WI38 (cell line): Measurements from ENCODE around the gene FHAD1.
A peak's percentile ranks its signal among the peaks of the same experiment; 100 is the strongest.

Experiments used
- H3K4me3 ChIP-seq: 2 replicates; pipeline ENCODE4 v1.5.1; 2011; ENCODE audit warnings: low read depth, mild to moderate bottlenecking, control low read depth, low read length
- CTCF ChIP-seq: IDR thresholded peaks from 2 replicates; pipeline ENCODE4 v1.5.1; 2012; ENCODE audit warnings: low read depth, mild to moderate bottlenecking, control low read depth, low read length

The FHAD1 gene

GRCh38 chr1:15272009-15272781, 25.2 kb downstream of the FHAD1 start:
- TF ChIP-seq CTCF = peak; percentile 65
- no peak overlapping the region for H3K4me3 ChIP-seq

- TF ChIP-seq CTCF = no peak
- no peak overlapping the region for H3K4me3 ChIP-seq
Observed at GRCh38 chr1:15272782-15273127, 25.7 kb downstream of the FHAD1 start.

GRCh38 chr1:15273274-15273673, 26.3 kb downstream of the FHAD1 start:
- H3K4me3 ChIP-seq = no peak overlapping the region
- no peak for TF ChIP-seq CTCF

- no peak overlapping the region for H3K4me3 ChIP-seq
- no peak for TF ChIP-seq CTCF
Observed at GRCh38 chr1:15275921-15276683, 29.1 kb downstream of the FHAD1 start.

- H3K4me3 ChIP-seq = no peak overlapping the region
- no peak for TF ChIP-seq CTCF
Observed at GRCh38 chr1:15276691-15277446, 29.8 kb downstream of the FHAD1 start.

GRCh38 chr1:15277447-15277838, 30.4 kb downstream of the FHAD1 start:
- TF ChIP-seq CTCF = no peak
- no peak overlapping the region for H3K4me3 ChIP-seq

- no peak overlapping the region for H3K4me3 ChIP-seq
- no peak for TF ChIP-seq CTCF
Observed at GRCh38 chr1:15277933-15278332, 30.9 kb downstream of the FHAD1 start.
